Chondrocyte (in vitro differentiated cells): ENCODE data around the gene ESYT1. TPM values are rescaled to one million over a fixed set of nuclear protein-coding genes. Genes with fewer than 3 reads are reported as not detected.

Experiments used
- DNase-seq: peaks from one replicate; pipeline ENCODE4 v3.0.0; 2021; ENCODE audit warnings: mixed read lengths, low spot score
- H3K27ac Mint-ChIP-seq: one replicate; pipeline ENCODE4 v1.8.0; 2021; ENCODE audit warnings: mild to moderate bottlenecking, moderate library complexity, mixed read lengths; ENCODE audit not compliant: unreplicated experiment
- H3K27me3 Mint-ChIP-seq: 2 replicates; pipeline ENCODE4 v1.8.0; 2021; ENCODE audit warnings: low read depth, mixed read lengths
- H3K36me3 Mint-ChIP-seq: 2 replicates; pipeline ENCODE4 v1.8.0; 2021; ENCODE audit warnings: low read depth, mixed read lengths
- H3K4me1 Mint-ChIP-seq: 2 replicates; pipeline ENCODE4 v1.8.0; 2021; ENCODE audit warnings: low read depth, mild to moderate bottlenecking, mixed read lengths
- H3K4me3 Mint-ChIP-seq: one replicate; pipeline ENCODE4 v1.8.0; 2021; ENCODE audit warnings: mild to moderate bottlenecking, moderate library complexity, mixed read lengths; ENCODE audit not compliant: unreplicated experiment
- H3K9me3 Mint-ChIP-seq: 2 replicates; pipeline ENCODE4 v1.8.0; 2021; ENCODE audit warnings: low read depth, mixed read lengths
- total RNA-seq: library from RNA; stranded (reverse); gene quantifications from 3 replicates; pipeline ENCODE4 v1.2.1, GENCODE V29; 2021
- TF ChIP-seq, protein P1 (sequence below): fragments of 200-600 bp; sonication (generic); IDR thresholded peaks from 2 replicates; pipeline ENCODE4 v1.5.0; 2021; ENCODE audit warnings: antibody characterized with exemption, mild to moderate bottlenecking, moderate library complexity

Gene ESYT1
- total RNA-seq, 1 donor from 2014 or later: 155 TPM

DNA sequence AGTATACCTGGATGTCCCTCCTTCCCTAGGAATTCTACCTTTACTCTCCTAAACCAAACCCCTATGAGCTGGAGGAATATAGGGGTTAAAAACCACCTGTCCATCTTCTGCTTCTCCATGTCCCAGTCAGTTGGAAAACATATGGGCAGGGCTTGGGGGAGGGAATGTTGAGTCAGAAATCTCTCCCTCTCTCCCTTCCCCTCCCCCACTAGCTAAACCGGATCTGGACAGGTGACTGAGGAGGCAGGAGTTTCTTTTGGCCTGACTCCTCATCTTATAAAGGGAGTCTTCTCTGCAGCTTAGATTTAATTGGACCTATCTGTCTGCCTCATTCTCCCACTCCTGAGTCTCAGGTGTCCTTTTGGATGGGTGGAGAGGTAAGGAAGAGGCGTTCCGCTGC lies 42.0 kb upstream of the ESYT1 start:
- no peaks in the 10 kb centered on the region for H3K4me1 Mint-ChIP-seq
- TF ChIP-seq, protein P1, sequence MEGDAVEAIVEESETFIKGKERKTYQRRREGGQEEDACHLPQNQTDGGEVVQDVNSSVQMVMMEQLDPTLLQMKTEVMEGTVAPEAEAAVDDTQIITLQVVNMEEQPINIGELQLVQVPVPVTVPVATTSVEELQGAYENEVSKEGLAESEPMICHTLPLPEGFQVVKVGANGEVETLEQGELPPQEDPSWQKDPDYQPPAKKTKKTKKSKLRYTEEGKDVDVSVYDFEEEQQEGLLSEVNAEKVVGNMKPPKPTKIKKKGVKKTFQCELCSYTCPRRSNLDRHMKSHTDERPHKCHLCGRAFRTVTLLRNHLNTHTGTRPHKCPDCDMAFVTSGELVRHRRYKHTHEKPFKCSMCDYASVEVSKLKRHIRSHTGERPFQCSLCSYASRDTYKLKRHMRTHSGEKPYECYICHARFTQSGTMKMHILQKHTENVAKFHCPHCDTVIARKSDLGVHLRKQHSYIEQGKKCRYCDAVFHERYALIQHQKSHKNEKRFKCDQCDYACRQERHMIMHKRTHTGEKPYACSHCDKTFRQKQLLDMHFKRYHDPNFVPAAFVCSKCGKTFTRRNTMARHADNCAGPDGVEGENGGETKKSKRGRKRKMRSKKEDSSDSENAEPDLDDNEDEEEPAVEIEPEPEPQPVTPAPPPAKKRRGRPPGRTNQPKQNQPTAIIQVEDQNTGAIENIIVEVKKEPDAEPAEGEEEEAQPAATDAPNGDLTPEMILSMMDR: no peak
- no peaks in the 10 kb centered on the region for H3K9me3 Mint-ChIP-seq
- H3K27ac Mint-ChIP-seq: no peak overlapping the region
- DNase-seq: no peak
- H3K36me3 Mint-ChIP-seq: no peaks in the 10 kb centered on the region
- peaks cover 1% of the 10 kb centered on the region for H3K27me3 Mint-ChIP-seq
- H3K4me3 Mint-ChIP-seq: no peak overlapping the region

DNA sequence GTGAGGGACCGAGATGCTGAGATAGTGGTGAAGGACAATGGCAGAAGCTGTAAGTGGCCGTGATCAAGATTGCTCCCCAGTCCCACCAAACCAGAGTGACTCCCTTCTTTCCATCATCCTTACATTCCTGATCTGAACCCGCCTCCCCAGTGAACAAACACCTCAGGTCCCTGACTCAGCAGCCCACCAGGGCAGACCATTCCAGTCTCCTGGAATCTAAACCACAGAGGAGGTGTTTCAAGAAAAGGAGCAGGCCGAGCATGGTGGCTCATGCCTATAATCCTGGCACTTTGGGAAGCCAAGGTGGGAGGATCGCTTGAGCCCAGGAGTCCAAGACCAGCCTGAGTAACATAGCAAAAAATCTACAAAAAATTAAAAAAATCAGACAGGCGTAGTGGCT lies 41.5 kb upstream of the ESYT1 start:
- TF ChIP-seq, protein P1: no peak
- Mint-ChIP-seq H3K27ac (no peak overlapping the region), H3K27me3 (peaks cover 1% of the 10 kb centered on the region), H3K9me3 (no peaks in the 10 kb centered on the region), H3K36me3 (no peaks in the 10 kb centered on the region), H3K4me3 (no peak overlapping the region), H3K4me1 (no peaks in the 10 kb centered on the region)
- no peak for DNase-seq

GRCh38 chr12:56087220-56087619 lies 40.8 kb upstream of the ESYT1 start:
- no peaks in the 10 kb centered on the region for H3K4me1 Mint-ChIP-seq
- no peak for DNase-seq
- H3K27me3 Mint-ChIP-seq: no peaks in the 10 kb centered on the region
- no peaks in the 10 kb centered on the region for H3K36me3 Mint-ChIP-seq
- TF ChIP-seq, protein P1: no peak
- H3K9me3 Mint-ChIP-seq: no peaks in the 10 kb centered on the region
- no peak overlapping the region for H3K27ac Mint-ChIP-seq
- H3K4me3 Mint-ChIP-seq: no peak overlapping the region

- H3K36me3 Mint-ChIP-seq: no peaks in the 10 kb centered on the region
- no peak overlapping the region for H3K4me3 Mint-ChIP-seq
Measured at GRCh38 chr12:56097738-56098137, 30.3 kb upstream of the ESYT1 start.

GRCh38 chr12:56098592-56098991 lies 29.5 kb upstream of the ESYT1 start:
- H3K4me3 Mint-ChIP-seq: no peak overlapping the region
- TF ChIP-seq, protein P1: no peak
- H3K36me3 Mint-ChIP-seq: no peaks in the 10 kb centered on the region
- H3K27ac Mint-ChIP-seq: no peak overlapping the region
- H3K9me3 Mint-ChIP-seq: no peaks in the 10 kb centered on the region
- H3K4me1 Mint-ChIP-seq: peaks cover 6% of the 10 kb centered on the region
- no peak for DNase-seq
- H3K27me3 Mint-ChIP-seq: peaks cover 15% of the 10 kb centered on the region

More at GRCh38 chr12:56097738-56098137, 30.3 kb upstream of the ESYT1 start:
- Mint-ChIP-seq H3K4me1 (no peaks in the 10 kb centered on the region), H3K9me3 (peaks cover 6% of the 10 kb centered on the region), H3K27me3 (peaks cover 17% of the 10 kb centered on the region), H3K27ac (no peak overlapping the region)
- DNase-seq: no peak
- TF ChIP-seq, protein P1: no peak
